Pancreas (tissue), 10 donors: Measurements from ENCODE around the gene GAN. TPM values are rescaled to one million over a fixed set of nuclear protein-coding genes. Genes with fewer than 3 reads are reported as not detected.

Source experiments
- ATAC-seq, 4 donors: fragments of 200-7000 bp; cut with Tn5 transposase; one replicate each; pipeline versions ENCODE4 v1.8.0 to v1.9.1; 2020; ENCODE audit warnings: mild to moderate bottlenecking in 4 of 4, moderate library complexity in 4 of 4
- DNase-seq, 6 donors: peaks; one replicate each; pipeline ENCODE4 v3.0.0-alpha.2; 2020
- FAIRE-seq: peaks from 2 replicates; lab custom pipeline; 2012; peaks lifted over from hg19 to GRCh38; lab: Jason Lieb, UNC
- H3K27ac ChIP-seq, 4 donors: fragments of 200-600 bp; sonication (generic); 1 replicate in 3 of 4; 2 replicates in 1 of 4; pipeline versions ENCODE4 v1.5.0 to v1.8.0; 2020
- H3K27me3 ChIP-seq, 4 donors: fragments of 200-600 bp; one replicate each; pipeline ENCODE4 v1.8.0; 2021
- H3K36me3 ChIP-seq, 3 donors: fragments of 200-600 bp; sonication (generic) in 1 of 3; one replicate each; pipeline versions ENCODE4 v1.5.0 to v1.8.0; 2020 to 2021
- H3K4me1 ChIP-seq, 3 donors: fragments of 200-600 bp; one replicate each; pipeline ENCODE4 v1.8.0; 2021
- H3K4me3 ChIP-seq, 4 donors: fragments of 200-600 bp; sonication (generic) in 2 of 4; one replicate each; pipeline versions ENCODE4 v1.5.0 to v1.8.0; 2020 to 2021
- H3K9me3 ChIP-seq, 4 donors: fragments of 200-600 bp; one replicate each; pipeline ENCODE4 v1.8.0; 2021
- WGBS, 2 donors: extraction: QIAGEN DNeasy Blood & Tissue Kit; methylation state at CpG; one replicate each; pipeline ENCODE4 v1.1.7; 2013; 5-methylcytosine and 5-hydroxymethylcytosine counted together
- intact Hi-C, 3 donors: fragments of 100-400 bp; cut with DNase I; formaldehyde crosslinking; loops; one replicate each; pipeline versions ENCODE4 v1.11.1 to v1.14.2; 2022
- polyA plus RNA-seq, 2 donors: library from polyadenylated mRNA; stranded (reverse); fragments of 200-250 nt; gene quantifications; one replicate each; pipeline ENCODE4 v1.2.3, GENCODE V29; 2013
- total RNA-seq, 6 donors: library from RNA; stranded (reverse); fragmentation: NEBNext Ultra II Directional in 4 of 6; extraction: Animal tissue kit (Norgen Biotek cat#: 25700) in 4 of 6; gene quantifications; one replicate each; pipeline versions ENCODE4 v1.2.1 to v1.2.4, GENCODE V29; 2021 to 2023
- TF ChIP-seq, protein P1 (sequence below), 4 donors: fragments of 200-600 bp; sonication (generic) in 3 of 4; IDR thresholded peaks; one replicate each; pipeline versions ENCODE4 v1.5.0 to v1.8.0; 2021; ENCODE audit warnings: antibody characterized with exemption in 4 of 4
- donor health status: healthy with polysubstance abuse.
- donor health status: DM: no; HTN: no; CAD: no; lungs with moderate emphysema.
- donor health status: DM: no; HTN: no; CAD: no.
- donor health status: control.
- donor health status: control.
- donor health status: Bipolar disorder and iron deficiency.
- donor health status: DM: yes; HTN: yes; CAD: no.
- donor health status: DM: no; HTN: no; CAD: no.
- donor health status: DM: no; HTN: no; CAD: no.
- donor health status: DM: yes; HTN: yes; CAD: no.

Gene GAN
- total and polyA plus RNA-seq, 8 donors: 0.68 to 4.8 (median 3.8) TPM

DNA sequence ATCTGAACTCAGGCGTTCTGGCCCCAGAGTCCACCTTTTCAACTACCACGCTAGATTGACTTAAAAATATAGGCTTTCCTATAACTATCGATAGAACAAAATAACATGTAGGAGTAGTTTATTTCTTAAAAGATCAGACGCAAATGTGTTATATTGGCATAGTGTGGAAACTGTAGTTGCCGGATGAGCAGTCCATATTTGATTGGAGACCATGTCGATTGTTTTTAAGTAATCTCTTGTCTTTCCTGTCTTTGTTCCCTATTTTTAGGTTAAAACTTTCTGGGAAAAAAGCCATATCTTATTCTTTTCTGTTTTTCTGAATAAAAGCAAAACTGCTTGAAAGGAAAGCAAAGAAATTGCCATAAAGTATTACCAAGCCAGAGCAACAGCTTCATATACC is 53.1 kb downstream of the GAN start:
- intact Hi-C loops: no loop called here
- no peak overlapping the region for H3K4me3 ChIP-seq
- WGBS, 2 donors: 90% methylated on average over 6 of the region's 6 CpGs
- no peaks in the 10 kb centered on the region for H3K4me1 ChIP-seq
- no peak overlapping the region for H3K27ac ChIP-seq
- DNase-seq (no peak), FAIRE-seq (no peak), ATAC-seq (no peak)
- H3K36me3 ChIP-seq: peaks cover 0 to 9% (median 0%) of the 10 kb centered on the region in 3 donors
- TF ChIP-seq, protein P1, sequence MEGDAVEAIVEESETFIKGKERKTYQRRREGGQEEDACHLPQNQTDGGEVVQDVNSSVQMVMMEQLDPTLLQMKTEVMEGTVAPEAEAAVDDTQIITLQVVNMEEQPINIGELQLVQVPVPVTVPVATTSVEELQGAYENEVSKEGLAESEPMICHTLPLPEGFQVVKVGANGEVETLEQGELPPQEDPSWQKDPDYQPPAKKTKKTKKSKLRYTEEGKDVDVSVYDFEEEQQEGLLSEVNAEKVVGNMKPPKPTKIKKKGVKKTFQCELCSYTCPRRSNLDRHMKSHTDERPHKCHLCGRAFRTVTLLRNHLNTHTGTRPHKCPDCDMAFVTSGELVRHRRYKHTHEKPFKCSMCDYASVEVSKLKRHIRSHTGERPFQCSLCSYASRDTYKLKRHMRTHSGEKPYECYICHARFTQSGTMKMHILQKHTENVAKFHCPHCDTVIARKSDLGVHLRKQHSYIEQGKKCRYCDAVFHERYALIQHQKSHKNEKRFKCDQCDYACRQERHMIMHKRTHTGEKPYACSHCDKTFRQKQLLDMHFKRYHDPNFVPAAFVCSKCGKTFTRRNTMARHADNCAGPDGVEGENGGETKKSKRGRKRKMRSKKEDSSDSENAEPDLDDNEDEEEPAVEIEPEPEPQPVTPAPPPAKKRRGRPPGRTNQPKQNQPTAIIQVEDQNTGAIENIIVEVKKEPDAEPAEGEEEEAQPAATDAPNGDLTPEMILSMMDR (IDR thresholded peaks at IDR 0.05): no peak
- no peaks in the 10 kb centered on the region for H3K27me3 ChIP-seq
- H3K9me3 ChIP-seq: no peaks in the 10 kb centered on the region

DNA sequence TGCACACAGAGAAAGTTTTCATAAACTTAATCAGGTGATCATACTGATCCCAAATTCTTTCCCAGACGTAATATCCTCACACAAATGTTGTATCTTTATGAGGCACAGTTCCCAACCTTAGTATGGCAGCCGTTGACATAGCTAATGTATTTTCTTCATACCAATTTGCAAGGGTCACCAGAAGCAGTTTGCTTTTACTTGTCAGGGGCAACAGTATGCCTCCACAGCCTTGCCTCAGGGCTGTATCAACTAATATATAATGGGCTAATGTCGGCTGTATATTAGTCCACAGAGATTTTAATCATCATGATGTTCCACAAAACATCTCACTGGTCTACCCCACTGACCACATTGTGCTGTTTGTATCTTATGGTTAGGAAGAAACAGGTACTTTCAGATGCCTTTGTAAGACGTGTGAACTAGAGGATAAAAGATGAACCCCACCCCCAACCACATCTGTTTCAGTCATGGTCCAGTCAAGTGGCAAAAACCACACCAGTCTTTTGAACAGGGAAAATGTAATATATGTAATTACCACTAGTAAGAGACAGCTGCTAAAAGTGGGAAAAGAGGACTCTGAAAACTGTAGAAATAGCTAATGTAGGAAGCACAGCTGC is 55.2 kb downstream of the GAN start:
- no peak for FAIRE-seq
- no peaks in the 10 kb centered on the region for H3K9me3 ChIP-seq
- intact Hi-C loops: no loop called here

DNA sequence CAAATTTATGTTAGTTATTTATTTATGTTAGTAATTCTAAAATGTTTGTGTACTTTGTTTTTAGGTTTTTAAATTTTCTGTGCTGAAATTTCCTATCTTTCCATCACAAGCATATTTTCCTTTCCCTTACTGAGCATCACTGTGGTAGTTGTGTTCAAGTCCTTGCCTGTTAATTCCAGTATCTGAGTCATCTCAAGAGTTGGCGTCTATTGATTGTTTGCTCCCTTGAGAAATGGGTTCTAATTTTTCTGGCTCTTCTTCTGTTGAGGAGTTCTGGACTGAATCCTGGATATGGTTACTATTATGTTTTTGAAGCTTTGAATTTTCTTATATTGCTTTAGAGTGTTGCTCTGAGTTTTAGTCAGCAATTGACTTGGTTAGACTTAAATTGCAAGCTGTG is 56.3 kb downstream of the GAN start:
- TF ChIP-seq, protein P1 (IDR thresholded peaks at IDR 0.05): no peak
- H3K4me3 ChIP-seq: no peak overlapping the region
- H3K9me3 ChIP-seq: no peaks in the 10 kb centered on the region
- H3K4me1 ChIP-seq: no peaks in the 10 kb centered on the region
- intact Hi-C loops: no loop called here
- ATAC-seq (no peak), FAIRE-seq (no peak), DNase-seq (no peak)
- no peaks in the 10 kb centered on the region for H3K36me3 ChIP-seq
- WGBS, 2 donors: 73 to 82% methylated on average over 1 of the region's 1 CpG
- no peak overlapping the region for H3K27ac ChIP-seq
- no peaks in the 10 kb centered on the region for H3K27me3 ChIP-seq

More for the DNA sequence above, 55.2 kb downstream of the GAN start:
- 84 to 89% methylated on average over 4 of the region's 4 CpGs for WGBS, 2 donors
- Histone ChIP-seq H3K27me3 (no peaks in the 10 kb centered on the region), H3K36me3 (peaks cover 0 to 4% (median 0%) of the 10 kb centered on the region in 3 donors), H3K27ac (no peak overlapping the region), H3K4me3 (no peak overlapping the region), H3K4me1 (no peaks in the 10 kb centered on the region)
- TF ChIP-seq, protein P1 (IDR thresholded peaks at IDR 0.05): no peak
- no peak for ATAC-seq
- no peak for DNase-seq

DNA sequence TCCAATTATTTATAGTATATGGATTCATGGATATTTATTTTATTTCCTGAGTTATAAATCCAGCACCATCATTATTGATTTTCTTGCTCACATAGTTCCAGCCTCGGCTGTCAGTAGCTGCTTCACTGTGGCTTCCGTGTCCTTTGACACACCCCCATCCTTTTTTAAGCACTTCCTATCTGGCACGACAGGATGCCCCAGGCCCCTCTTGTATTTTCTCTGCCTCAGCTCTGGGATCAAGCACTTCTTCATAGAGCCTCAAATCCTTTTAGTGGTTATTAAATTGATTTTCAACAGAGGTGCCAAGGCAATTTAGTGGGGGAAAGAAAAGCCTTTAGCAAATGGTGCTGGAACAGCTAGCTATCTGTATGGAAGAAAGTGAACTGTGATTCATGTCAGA is 59.8 kb downstream of the GAN start:
- Histone ChIP-seq H3K27me3 (no peaks in the 10 kb centered on the region), H3K4me3 (no peak overlapping the region), H3K4me1 (no peaks in the 10 kb centered on the region), H3K9me3 (no peaks in the 10 kb centered on the region), H3K36me3 (peaks cover 0 to 15% (median 0%) of the 10 kb centered on the region in 3 donors), H3K27ac (no peak overlapping the region)
- DNase-seq (no peak), FAIRE-seq (no peak), ATAC-seq (no peak)
- WGBS, 2 donors: 67 to 73% methylated on average over 3 of the region's 3 CpGs
- TF ChIP-seq, protein P1 (IDR thresholded peaks at IDR 0.05): no peak
- intact Hi-C loops: no loop called here

DNA sequence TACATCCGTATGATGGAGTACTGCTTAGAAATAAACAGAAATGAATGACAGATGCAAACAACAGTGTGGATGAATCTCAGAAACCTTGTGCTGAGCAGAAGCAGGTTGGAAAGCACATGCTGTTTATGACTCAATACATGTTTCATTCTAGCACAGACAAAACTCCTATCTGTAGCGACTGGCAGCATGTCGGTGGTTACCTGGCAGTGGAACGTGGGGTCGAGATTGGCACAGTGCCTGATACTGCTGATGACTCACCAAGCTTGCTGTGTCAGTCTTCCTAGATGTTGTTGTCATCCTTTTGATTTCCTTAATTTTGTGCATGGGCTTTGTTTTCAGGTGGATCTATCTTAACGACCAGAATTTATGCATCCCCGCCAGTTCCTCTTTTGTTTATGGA is 62.1 kb downstream of the GAN start:
- FAIRE-seq (no peak), DNase-seq (no peak)
- H3K36me3 ChIP-seq: peaks cover 0 to 15% (median 0%) of the 10 kb centered on the region in 3 donors

More for the DNA sequence above, 62.1 kb downstream of the GAN start:
- Histone ChIP-seq H3K27me3 (no peaks in the 10 kb centered on the region), H3K9me3 (no peaks in the 10 kb centered on the region), H3K27ac (no peak overlapping the region), H3K4me1 (no peaks in the 10 kb centered on the region), H3K4me3 (no peak overlapping the region)
- intact Hi-C loops: no loop called here
- 74 to 75% methylated on average over 7 of the region's 7 CpGs for WGBS, 2 donors
- TF ChIP-seq, protein P1 (IDR thresholded peaks at IDR 0.05): no peak
- peak in 1 of 4 donors; percentile 25 for ATAC-seq
